WTC11 (cell line): ENCODE data around the gene STRN.

ENCODE experiments used
- ATF3 ChIP-seq: sonication (generic); formaldehyde crosslinking; conservative IDR thresholded peaks from 2 replicates; pipeline ENCODE4 v1.8.1; 2022; ENCODE audit warnings: mild to moderate bottlenecking, missing genetic modification reagents
- CTCF ChIP-seq: fragments of 200-600 bp; IDR thresholded peaks from 2 replicates; pipeline ENCODE4 v1.8.0; 2022; ENCODE audit warnings: antibody characterized with exemption
- ELF4 ChIP-seq: sonication (generic); formaldehyde crosslinking; IDR thresholded peaks from 2 replicates; pipeline ENCODE4 v1.8.1; 2022; ENCODE audit warnings: low read depth, mild to moderate bottlenecking, moderate library complexity, missing genetic modification reagents
- EMX1 ChIP-seq: fragments of 250-450 bp; sonication (Bioruptor Pico); IDR thresholded peaks from 2 replicates; pipeline ENCODE4 v1.8.0; 2021; ENCODE audit warnings: mild to moderate bottlenecking
- ESRRA ChIP-seq: sonication (generic); formaldehyde crosslinking; IDR thresholded peaks from 2 replicates; pipeline ENCODE4 v1.8.1; 2022; ENCODE audit warnings: mild to moderate bottlenecking, missing genetic modification reagents, borderline replicate concordance
- FOXJ3 ChIP-seq: sonication (generic); formaldehyde crosslinking; IDR thresholded peaks from 2 replicates; pipeline ENCODE4 v1.9.0; 2021; ENCODE audit warnings: missing genetic modification reagents, mild to moderate bottlenecking, borderline replicate concordance
- GRHL2 ChIP-seq: fragments of 250-450 bp; sonication (Bioruptor Pico); IDR thresholded peaks from 2 replicates; pipeline ENCODE4 v1.8.0; 2022; ENCODE audit warnings: mild to moderate bottlenecking, moderate library complexity; ENCODE audit not compliant: insufficient replicate concordance, severe bottlenecking
- HMGA2 ChIP-seq: fragments of 250-450 bp; sonication (Bioruptor Pico); IDR thresholded peaks from 2 replicates; pipeline ENCODE4 v1.4.0; 2021; ENCODE audit warnings: mild to moderate bottlenecking, moderate library complexity
- JUN ChIP-seq: sonication (generic); formaldehyde crosslinking; IDR thresholded peaks from 2 replicates; pipeline ENCODE4 v1.8.0; 2023; ENCODE audit warnings: mild to moderate bottlenecking, missing genetic modification reagents
- RELA ChIP-seq: sonication (generic); formaldehyde crosslinking; IDR thresholded peaks from 2 replicates; pipeline ENCODE4 v1.8.1; 2022; ENCODE audit warnings: missing genetic modification reagents, mild to moderate bottlenecking, borderline replicate concordance
- SOX15 ChIP-seq: fragments of 250-450 bp; sonication (Bioruptor Pico); IDR thresholded peaks from 2 replicates; pipeline ENCODE4 v1.9.0; 2021; ENCODE audit warnings: mild to moderate bottlenecking
- STAT6 ChIP-seq: sonication (generic); formaldehyde crosslinking; conservative IDR thresholded peaks from 2 replicates; pipeline ENCODE4 v1.8.1; 2023; ENCODE audit warnings: mild to moderate bottlenecking, low read depth, missing genetic modification reagents, moderate library complexity

GRCh38 chr2:36921984-36922383 is 44.4 kb downstream of the STRN start:
- TF ChIP-seq CTCF (no peak), ESRRA (CRISPR knock-in tag) (no peak), FOXJ3 (CRISPR knock-in tag) (no peak), JUN (no peak), SOX15 (CRISPR knock-in tag) (no peak), GRHL2 (no peak), EMX1 (CRISPR knock-in tag) (no peak), ATF3 (CRISPR knock-in tag) (no peak), STAT6 (CRISPR knock-in tag) (no peak), ELF4 (CRISPR knock-in tag) (no peak), RELA (no peak), HMGA2 (no peak)
